GM06990 (cell line): ENCODE measurements around the gene RBM47.
A peak's percentile ranks its signal among the peaks of the same experiment; 100 is the strongest.
"Not testable (repeated sequence)": the region's sequence is repeated elsewhere in the genome, so short reads cannot be mapped to it uniquely, and the experiment has no call there.

Source experiments
- DNase-seq: peaks from one replicate; pipeline ENCODE4 v3.0.0-alpha.2; 2011; ENCODE audit not compliant: insufficient read length; ENCODE audit errors: extremely low read depth
- H3K27me3 ChIP-seq: replicated peaks from 2 replicates; pipeline ENCODE4 v1.6.0; 2011; ENCODE audit warnings: low read length; ENCODE audit not compliant: control insufficient read depth, insufficient read depth
- H3K36me3 ChIP-seq: 2 replicates; pipeline ENCODE4 v1.5.1; 2011; ENCODE audit warnings: low read length; ENCODE audit not compliant: control insufficient read depth, insufficient read depth
- H3K4me3 ChIP-seq: replicated peaks from 2 replicates; pipeline ENCODE4 v1.5.1; 2011; ENCODE audit warnings: low read depth, mild to moderate bottlenecking, control low read depth, low read length
- CTCF ChIP-seq: IDR thresholded peaks from 2 replicates; pipeline ENCODE4 v1.5.1; 2011; ENCODE audit warnings: low read length, control low read depth, mild to moderate bottlenecking, inconsistent platforms; ENCODE audit not compliant: insufficient read depth, poor library complexity, severe bottlenecking

Gene RBM47

DNA sequence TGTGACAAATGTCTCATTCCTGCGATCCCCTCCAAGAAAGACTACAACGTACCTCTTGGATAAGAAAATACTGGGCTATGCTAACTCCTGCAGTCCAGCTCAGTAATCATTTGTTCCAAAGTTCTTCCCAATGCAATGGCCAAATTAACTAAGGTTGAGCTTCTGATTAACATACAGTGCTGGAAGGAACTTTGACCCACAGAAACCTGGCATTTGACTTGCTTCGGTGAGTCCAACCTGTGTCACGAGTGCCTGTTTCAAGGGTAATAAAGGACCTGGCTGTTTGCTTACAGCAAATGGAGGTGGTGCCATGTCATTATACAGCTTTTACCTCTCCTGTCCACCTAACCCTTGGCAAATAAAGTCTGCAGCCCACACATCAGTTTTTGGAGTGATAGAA is 83.2 kb downstream of the RBM47 start:
- H3K36me3 ChIP-seq: peaks cover 10% of the 10 kb centered on the region
- H3K27me3 ChIP-seq: no peaks in the 10 kb centered on the region
- no peak for DNase-seq
- no peak for TF ChIP-seq CTCF
- H3K4me3 ChIP-seq: no peak overlapping the region

GRCh38 chr4:40545487-40545886 is 84.2 kb downstream of the RBM47 start:
- not testable (repeated sequence) for DNase-seq, H3K4me3 ChIP-seq, H3K27me3 ChIP-seq
- H3K36me3 ChIP-seq: peaks cover 10% of the 10 kb centered on the region

- H3K36me3 ChIP-seq: peaks cover 11% of the 10 kb centered on the region
- no peaks in the 10 kb centered on the region for H3K27me3 ChIP-seq
- no peak for DNase-seq
- no peak for TF ChIP-seq CTCF
- no peak overlapping the region for H3K4me3 ChIP-seq
These were observed 85.4 kb downstream of the RBM47 start for GRCh38 chr4:40544221-40544620.

DNA sequence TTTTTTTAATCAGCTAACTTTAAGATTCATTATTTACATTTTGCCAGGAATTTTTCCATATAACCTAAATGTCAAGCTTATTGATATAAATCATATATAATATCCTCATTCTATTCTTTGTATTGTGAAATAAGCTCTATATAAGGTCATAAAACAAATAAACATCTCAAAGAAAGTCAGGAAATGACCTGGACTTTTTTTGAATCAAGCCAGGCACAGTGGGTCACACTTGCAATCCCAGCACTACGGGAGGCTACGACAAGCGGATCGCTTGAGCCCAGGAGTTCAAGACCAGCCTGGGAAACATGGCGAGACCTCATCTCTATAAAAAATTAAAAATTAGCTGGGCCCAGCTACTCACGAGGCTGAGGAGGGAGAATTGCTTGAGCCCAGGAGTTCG is 88.9 kb downstream of the RBM47 start:
- DNase-seq: no peak
- H3K36me3 ChIP-seq: peaks cover 6% of the 10 kb centered on the region
- TF ChIP-seq CTCF: no peak
- H3K27me3 ChIP-seq: no peaks in the 10 kb centered on the region
- no peak overlapping the region for H3K4me3 ChIP-seq

DNA sequence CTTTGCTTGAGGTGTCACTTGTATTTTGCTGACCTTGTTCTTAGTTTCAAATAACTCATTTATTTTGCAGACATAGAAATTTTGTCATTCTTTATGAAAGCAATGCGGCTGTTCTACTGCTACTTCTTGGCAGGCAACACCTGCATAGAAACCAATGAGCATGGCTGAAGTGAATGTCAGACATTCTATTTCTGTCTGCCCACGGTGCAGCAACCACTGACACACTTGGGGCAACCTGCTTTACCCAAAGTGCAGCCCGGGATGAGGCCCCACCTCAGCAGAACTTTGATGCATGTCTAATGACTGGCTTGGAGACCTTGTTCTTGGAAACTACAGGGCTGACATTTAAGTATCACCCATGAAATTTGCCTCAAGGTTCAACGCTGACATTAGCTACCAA is 93.6 kb downstream of the RBM47 start:
- no peak overlapping the region for H3K4me3 ChIP-seq
- peak; percentile 40 for DNase-seq

GRCh38 chr4:40531636-40532023 is 98.0 kb downstream of the RBM47 start:
- H3K27me3 ChIP-seq: no peaks in the 10 kb centered on the region
- H3K36me3 ChIP-seq: peaks cover 5% of the 10 kb centered on the region; the same call in 1 of the 2 replicates
- no peak for TF ChIP-seq CTCF
- no peak overlapping the region for H3K4me3 ChIP-seq
- no peak for DNase-seq

More for the DNA sequence above, 93.6 kb downstream of the RBM47 start:
- H3K36me3 ChIP-seq: peaks cover 4% of the 10 kb centered on the region
- no peak for TF ChIP-seq CTCF
- no peaks in the 10 kb centered on the region for H3K27me3 ChIP-seq
